IPS-NIHi7 (cell line): ENCODE results near the gene VWA8.

Experiments used
- DNase-seq: peaks from one replicate; pipeline ENCODE4 v3.0.0; 2012; ENCODE audit warnings: mixed read lengths; ENCODE audit errors: extremely low spot score

Gene VWA8

DNA sequence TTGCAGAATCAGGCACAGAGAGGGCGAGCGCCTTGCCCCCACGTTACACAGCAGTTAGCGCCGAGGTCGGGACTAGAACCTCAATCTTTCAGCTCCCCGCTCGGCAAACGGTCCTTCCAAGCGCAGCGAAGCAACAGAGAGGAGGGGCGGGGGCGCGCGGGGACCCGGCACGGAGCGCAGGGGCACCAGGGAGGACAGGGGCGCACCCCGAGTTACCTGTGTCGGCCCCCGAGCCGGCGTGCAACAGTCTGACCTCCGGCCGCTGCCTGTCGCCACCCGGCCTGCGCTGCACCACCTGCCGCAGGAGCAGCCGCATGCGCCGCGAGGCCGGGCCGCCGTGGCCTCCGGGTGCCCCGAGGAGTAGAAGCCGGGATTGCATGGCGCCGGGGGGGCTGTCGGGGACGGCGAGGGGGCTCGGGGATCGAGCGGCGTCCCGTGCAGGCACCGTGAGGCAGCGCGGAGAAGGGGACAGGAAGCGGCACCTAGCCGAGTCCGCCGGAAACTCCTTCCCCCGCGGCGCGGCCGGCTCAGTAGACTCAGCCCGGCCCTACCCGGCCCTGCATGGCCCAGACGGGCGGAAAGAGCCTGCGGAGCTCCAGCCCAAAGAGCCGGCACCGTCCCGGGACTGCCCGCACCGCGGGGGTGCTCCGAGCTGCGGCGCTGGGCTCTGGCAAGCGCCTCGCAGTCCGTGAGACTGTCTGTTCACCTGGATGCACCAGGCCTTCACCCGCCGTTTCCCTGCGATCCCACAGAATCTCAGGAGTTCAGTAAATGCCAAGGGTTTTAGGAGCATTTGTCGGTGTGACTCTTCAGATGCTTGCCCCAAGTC lies at the start of gene VWA8:
Gene VWA8, minus strand, starts transcription at position 473 of the 829 bp plus-strand sequence. Its CDS starts 94 bp downstream, at position 379.
- DNase-seq: peak; percentile 91

DNA sequence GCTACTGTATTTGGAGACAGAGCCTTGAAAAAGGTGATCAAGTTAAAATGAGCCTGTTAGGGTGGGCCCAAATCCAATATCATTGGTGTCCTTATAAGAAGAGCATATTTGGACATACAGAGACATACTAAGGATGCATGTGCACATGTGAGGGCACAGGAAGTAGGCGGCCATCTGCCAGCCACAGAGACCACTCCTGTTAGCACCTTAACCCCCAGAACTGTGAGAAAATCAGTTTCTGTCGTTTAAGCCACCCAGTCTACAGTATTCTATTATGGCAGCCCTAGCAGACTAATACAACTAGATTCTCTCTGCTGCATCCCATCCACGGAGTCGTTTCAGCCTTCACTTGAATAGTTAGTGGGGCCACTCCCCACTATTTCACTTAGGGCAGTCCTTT lies 48.1 kb upstream of the VWA8 start:
- DNase-seq: no peak

DNA sequence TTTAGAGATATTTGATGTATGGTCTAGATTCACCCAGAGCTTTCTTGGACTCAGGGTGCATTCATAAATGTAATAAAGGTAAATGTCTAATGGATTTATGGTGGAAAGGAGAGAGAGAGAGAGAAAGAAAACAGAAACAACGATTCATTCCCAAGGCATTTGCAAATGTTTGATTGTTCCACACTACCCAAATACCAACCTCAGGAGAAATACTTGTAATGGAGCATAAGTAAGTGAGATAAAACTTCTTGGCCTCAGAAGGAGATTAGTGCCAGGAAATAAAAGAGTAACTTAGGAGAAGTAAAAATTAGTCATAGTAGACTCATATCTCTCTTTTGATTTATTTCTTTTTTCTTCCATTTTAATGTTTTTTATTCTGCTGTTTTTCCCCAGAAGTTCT lies 46.9 kb upstream of the VWA8 start:
- no peak for DNase-seq

DNA sequence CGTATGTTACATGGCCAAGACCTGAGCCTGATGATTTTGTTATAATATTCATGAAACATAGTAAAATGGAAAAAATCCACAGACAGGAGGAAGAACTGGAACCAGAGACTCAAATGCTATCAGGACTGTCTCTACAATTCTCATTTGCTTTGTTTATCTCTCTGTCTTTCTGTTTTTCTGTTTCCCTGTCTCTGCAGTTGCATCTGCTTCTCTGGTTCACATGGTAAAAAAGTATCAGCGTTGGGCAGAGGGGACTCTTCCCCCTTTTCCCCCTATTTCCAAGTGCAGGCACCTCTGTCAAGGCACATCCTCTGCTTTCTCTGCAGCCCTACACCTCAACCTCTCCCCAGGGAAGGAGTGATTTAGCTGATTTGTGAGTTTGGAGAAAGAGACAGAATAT lies 41.2 kb upstream of the VWA8 start:
- DNase-seq: no peak

DNA sequence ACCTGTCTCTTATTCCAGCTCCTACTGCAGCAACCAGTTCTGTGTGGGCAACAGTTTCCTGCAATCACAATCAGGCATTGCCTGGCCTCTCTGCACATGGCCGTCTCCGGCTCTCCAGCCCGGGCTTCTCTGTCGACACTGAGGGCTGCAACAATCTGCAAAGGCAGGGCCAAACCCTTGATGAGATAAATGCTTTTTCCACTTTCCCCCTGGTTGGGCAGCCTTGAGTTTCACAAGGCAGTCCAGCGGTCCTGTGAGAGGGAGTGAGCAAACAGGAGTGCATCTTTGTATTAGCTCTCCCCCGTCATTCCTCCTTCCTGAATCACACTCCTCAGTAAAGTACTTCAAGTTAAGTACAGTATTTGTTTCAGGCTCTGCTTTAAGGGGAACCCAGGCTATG lies 40.7 kb upstream of the VWA8 start:
- peak; percentile 35 for DNase-seq

DNA sequence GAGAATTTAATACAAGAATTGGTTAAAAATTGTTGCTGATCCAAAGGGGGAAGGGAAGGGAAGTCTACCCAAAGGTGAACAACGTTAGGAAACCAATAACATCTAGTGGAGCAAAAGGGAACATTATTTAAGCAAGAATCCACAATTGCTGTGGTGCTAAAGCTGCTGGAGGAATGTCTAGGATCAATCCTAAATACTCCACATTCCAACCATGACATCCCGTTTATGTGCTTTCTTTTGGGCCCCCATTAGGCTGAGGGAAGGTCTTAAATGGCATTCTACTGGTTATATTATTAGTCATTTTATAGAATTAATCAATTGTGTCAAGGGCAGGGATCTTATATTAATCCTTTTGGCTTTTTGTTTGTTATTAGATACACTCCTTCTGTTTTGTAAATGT lies 39.9 kb upstream of the VWA8 start:
- DNase-seq: no peak

DNA sequence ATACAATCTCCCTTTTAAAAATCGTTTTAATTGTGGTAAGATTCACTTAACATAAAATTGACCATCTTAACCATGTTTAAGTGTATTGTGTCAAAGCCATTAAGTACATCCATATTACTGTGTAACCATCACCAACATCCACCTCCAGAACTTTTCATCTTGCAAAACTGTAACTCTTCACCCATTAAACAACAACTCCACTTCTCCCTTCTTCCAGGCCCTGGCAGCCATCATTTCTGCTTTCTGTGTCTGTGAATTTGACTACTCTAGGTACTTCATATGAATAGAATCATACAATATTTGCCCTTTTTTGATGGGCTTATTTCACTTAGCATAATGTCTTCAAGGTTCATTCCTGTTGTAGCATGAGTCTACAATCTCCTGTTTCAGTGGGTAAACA lies 36.5 kb upstream of the VWA8 start:
- no peak for DNase-seq

DNA sequence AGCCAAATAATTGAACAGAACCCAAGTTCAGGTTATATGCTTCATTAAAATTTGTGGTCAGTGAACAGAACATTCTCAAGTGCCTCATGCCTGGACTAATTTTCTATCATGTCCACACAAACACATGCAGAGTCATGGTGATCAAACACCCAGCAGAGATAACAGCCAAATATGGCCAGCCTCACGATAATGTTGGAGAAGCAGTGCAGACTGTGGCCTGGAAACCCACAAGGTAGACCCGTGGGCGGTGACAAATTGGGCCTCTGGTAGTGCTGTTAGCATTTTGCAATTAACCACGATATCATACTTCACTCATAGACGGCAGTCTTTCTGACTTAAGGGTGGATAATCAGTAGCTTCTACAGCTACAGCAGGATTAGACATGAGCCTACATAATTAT lies 35.0 kb upstream of the VWA8 start:
- no peak for DNase-seq

DNA sequence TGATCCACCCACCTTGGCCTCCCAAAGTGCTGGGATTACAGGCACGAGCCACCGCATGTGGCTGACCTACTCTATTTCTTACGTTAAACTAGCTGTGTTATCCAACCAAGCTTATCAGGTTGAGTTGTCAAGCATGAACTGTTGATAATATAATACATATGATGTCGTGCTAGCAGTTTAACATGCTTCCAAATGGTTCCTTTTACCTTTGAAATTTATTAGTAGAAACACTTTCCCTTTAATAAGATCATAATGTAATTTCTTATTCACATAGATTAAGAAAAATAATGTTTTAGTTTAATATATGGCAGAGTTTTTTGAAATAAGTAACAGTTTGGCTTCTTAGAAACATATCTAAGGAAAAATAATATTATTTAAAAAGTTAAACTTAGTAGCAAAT lies 34.4 kb upstream of the VWA8 start:
- no peak for DNase-seq

DNA sequence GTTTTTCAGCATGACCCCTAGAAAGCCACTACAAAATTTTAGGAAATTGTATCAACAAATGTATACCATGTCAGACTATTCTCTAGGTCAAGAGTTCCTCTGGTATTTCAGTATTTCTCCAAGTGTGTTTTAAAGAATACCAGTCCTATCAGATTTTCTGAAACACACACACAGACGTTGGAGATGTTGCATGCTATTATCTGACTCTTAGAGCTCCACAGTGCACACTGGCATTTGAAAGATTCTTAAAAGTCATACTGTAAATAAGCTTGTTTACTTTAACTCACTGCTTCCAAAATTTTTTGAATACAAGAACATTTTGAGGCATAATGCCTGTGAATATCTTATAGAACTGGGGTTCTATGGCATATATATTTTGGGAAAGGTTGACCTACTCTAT lies 33.8 kb upstream of the VWA8 start:
- DNase-seq: no peak

DNA sequence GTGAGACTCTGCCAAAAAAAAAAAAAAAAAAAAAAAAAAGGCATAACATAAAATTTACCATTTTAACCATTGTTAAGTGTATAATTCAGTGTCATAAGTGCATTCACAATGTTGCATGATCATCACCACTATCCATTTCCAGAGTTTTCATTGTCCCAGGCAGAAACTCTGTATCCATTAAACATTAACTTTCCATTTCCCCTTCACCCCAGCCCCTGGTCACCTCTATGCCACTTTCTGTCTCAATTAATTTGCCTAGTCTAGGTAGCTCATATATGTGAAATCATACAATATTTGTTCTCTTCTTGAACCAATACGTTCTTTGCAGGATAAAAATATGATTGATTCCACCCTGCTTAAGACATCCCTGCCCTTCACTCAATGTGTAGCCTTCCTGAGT lies 31.0 kb upstream of the VWA8 start:
- DNase-seq: no peak

DNA sequence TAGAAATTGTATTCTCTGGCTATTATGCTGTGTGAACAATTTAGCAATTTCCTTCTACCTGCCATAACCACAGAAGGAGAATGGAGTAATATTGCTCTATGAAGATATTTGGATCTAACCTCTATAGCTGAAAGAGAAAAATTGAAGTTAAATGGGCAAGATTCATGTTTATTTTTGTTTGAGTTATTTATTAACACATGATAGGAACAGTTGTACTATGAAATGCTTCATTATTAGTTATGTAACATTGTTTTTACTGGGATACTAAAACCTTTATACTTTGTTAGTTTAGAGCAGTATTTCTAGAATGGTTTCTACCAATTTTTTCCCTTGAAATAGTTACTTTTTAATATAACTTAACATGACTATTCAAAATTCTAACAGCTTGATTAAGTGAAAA lies 27.3 kb upstream of the VWA8 start:
- DNase-seq: no peak

DNA sequence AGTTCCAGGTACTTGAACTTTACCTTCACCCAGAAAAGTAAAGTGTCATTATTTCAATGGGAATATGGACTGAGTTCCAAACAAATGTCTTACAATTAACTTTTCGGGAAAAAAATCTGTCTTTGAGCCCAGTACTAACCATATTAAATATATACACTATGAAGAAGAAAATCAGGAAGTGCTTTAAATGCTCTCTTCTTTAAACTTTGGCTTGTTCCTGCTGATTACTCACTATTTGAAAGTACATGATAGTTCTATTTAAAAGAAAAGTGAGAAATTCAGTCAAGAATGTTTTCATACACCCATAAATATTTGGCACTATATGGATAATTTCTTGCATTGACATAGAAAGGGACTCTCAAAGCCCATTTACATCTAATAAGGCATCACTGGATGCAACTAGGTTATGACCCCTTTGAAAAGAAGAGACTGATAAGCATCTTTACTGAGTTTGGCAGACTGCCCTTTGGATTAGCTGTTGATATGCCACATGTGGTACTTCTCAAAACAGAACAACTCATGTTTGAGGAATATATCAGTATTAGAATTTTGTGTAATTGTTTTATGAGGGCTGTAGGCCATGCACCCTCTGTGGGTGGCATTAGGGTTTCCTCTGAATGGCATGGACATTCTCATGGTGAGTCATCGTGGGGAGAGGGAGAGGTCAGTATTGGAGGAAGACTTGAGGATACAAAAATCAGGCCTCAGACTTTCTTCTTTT lies 25.0 kb upstream of the VWA8 start:
- DNase-seq: no peak

DNA sequence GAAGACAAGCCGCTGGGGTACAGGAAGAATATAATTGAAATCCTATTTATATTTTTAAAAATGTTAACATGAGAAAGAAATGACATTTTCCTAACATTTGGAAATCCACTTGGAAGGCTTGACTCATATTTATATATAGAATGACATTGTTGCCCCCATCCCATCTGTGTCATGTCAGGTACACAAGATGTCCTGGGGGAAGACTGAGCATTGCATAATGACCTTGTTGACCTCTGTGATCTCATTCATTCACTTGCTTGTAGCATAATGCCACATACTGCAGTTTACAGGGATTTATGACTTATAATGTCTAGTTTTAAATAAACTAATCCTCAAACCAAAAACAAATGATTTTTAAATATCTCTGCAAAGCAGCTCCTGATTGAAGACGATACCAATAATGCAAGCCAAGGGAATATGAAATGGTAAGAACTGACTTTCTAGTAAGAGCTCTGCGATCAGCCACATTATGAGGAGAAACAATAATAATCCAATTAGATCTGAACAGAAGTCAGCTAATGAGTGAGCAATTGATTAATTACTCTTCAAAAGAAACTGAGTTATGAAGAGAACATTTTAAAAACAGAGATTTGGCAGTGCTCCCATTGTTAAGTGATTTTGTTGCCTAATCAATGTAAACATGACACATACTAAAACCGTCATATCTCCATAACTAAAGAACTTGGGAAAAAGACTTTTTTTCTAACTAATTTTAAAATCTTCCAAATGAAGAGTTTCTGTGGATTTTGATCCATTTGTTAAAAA lies 21.2 kb upstream of the VWA8 start:
- DNase-seq: no peak

DNA sequence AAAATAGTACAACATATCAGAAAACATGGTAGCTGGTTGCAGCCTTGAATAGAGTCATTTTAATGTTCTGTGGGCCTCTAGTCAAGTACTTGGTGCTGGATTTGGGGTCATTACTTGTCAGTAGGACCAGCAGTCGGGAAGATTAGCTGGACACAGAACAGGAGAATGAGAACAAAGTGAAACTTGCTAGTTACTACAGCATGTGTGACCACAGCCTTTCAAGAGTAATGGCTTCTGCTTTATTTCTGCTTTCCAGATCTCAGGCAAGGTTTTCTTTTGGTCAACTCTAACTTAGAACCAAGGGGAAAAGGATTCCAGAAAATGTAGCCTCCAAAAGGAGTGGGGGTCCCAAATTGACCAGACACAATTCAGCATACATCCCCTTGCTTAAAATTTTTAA lies 17.1 kb upstream of the VWA8 start:
- DNase-seq: no peak

DNA sequence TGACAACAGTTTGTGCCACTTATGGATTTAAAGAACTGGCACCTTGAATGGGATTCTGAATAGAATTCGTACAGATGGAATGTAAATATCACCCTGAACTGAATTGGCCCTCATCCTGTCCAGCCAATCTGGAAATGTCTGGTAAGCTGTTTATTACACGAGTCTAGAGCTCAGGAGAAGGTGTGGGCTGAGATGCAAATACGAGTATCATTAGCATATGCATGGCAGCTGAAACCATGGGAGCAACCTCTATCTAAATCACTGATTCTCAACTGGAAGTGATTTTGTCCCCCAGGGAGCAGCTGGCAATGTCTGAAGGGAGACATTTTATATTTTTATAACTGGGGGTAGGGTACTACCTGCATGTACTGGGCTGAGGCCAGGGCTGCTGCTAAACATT lies 15.6 kb upstream of the VWA8 start:
- peak; percentile 27 for DNase-seq

DNA sequence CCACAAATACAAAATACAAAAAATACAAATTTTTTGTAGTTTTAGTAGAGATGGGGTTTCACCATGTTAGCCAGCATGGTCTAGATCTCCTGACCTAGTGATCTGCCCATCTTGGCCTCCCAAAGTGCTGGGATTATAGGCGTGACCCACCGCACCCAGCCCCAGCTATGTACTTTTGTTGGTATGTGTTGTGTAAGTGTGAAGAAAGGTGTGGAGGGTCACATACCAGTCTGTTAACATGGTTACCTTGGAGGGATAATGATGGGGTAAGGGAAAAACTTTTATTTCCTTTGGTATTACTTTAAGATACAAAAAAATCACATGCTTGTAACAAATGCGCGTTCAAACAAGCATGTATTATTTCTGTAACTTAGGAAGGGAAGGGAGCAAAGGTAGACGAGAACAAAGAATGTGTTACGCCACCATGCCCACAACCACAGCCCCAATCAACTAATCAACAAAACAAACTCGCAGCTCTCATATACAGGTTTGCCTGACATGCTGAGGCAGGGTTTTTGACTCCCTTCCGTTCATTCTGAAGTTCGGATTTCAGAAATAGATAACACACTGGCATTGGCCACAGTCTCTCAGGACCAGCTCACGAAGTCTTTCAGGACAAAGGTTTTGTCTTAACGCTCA lies 13.5 kb upstream of the VWA8 start:
- no peak for DNase-seq

DNA sequence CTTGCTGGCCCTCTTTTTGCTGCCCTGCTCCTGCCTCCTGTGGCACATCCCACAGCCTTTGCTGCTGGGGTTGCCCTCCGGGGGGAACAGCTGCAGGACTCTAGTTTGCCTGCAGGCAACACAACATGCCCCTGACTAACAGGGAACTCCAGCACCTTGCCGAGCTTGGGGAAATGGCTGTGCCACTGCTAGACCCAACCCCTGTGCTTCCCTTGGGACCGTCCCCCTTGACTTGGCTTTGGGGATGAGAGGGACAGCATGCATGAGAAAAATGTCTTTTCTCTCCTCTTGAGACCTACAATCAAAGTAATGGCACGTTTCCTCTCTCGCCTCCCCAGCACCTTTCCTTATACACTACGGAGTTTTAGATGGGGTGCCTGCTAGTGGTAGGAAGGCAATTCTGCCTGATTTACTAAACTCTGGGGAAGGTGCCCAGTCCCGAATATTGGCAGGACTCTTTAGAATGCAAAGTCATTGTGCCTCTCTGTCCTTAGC lies 12.4 kb upstream of the VWA8 start:
- peak; percentile 51 for DNase-seq

DNA sequence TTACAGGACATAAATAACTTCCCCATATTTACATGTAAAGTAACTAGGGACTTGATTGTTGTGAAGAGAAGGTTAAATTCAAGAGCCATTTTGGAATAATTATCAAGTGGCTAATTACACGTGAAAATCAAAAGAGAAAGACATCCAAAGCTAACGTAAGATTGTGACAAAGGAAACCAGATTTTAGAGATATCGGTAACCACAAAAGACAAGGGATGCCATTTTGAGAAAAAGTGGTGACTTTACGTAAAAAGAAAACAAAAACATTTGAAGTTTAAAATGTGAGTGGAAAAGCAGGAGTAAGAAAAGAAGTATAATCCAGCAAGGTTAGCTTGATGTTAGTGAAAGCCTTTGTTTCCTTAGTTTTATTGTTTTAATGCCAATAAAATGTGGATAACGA lies 10.9 kb upstream of the VWA8 start:
- DNase-seq: no peak

DNA sequence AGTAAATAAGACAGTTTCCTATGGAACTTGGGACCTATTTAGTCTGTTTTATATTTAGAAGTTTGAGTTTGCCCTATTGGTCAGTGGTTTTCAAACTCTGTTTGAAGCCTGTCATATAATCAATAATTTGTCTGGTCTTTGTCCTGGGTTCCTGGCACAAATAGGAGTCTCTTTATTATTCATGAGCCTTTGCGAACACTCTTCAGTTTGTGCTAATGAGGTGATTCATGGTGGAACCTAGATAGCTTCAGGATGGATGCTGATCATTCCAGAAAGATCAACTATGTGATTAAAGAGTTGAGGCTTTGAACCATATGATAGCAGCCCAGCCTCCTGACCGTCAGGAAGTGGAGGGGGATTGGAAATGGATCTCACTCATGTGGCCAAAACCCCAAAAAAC lies 10.0 kb upstream of the VWA8 start:
- no peak for DNase-seq

DNA sequence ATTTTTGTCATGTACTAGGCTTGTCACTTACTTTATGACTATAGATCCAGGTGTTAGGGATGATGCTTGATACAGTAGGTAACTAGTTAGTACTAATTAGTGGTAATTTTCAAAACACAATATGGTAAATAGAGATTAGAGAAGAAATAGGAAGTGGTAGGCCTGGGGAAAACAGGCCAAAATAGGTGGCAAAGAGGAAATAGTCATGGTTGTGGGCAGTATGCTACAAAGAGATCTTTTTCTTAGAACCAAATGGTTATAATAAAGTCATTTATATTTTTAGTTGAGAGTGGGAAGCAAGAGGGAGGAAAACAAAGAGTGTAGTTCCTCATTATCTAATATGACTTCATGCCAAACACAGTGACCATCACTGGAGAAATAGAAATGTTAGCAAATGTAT lies 9.1 kb upstream of the VWA8 start:
- DNase-seq: no peak

DNA sequence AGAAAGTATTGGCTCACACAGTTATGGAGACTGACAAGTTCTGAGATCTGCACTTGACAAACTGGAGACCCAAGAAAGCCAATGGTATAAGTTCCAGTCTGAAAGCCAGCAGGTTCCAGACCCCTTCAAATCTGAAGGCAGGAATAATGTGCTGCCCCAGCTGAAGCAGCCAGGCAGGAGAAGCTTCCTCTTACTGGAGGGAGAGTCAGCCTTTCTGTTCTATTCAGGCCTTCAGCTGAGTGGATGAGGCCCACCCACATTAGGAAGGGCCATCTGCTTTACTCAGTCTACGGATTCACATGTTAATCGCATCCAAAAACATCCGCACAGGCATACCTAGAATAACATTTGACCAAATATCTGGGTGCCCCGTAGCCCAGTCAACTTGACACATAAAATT lies 8.2 kb upstream of the VWA8 start:
- DNase-seq: no peak
